ENCODE data around the gene CNGA3. TPM values are rescaled to one million over a fixed set of nuclear protein-coding genes. Genes with fewer than 3 reads are reported as not detected.
"Not testable (repeated sequence)": the region's sequence is repeated elsewhere in the genome, so short reads cannot be mapped to it uniquely, and the experiment has no call there.

The CNGA3 gene
- polyA plus RNA-seq, 3 donors from 2014 or later = not detected

GRCh38 chr2:98311771-98312545 is 34.3 kb upstream of the CNGA3 start:
- Mint-ChIP-seq H3K27ac (no peak overlapping the region), H3K27me3 (ENCODE audit: low read depth in 3 of 3) (peaks cover 0 to 21% (median 5%) of the 10 kb centered on the region in 3 donors), H3K36me3 (no peaks in the 10 kb centered on the region), H3K4me1 (no peaks in the 10 kb centered on the region), H3K4me3 (no peak overlapping the region), H3K9me3 (no peaks in the 10 kb centered on the region)
- no peak for DNase-seq

GRCh38 chr2:98313492-98314250 is 32.6 kb upstream of the CNGA3 start:
- no peaks in the 10 kb centered on the region for H3K4me1 Mint-ChIP-seq
- no peak overlapping the region for H3K4me3 Mint-ChIP-seq
- H3K27me3 Mint-ChIP-seq (ENCODE audit: low read depth in 3 of 3) = peaks cover 5 to 19% (median 6%) of the 10 kb centered on the region in 3 donors
- H3K36me3 Mint-ChIP-seq = no peaks in the 10 kb centered on the region
- H3K27ac Mint-ChIP-seq = no peak overlapping the region
- no peak for DNase-seq
- peaks cover 0 to 5% (median 2%) of the 10 kb centered on the region in 6 donors for H3K9me3 Mint-ChIP-seq

- peaks cover 0 to 11% (median 5%) of the 10 kb centered on the region in 6 donors for H3K9me3 Mint-ChIP-seq
- H3K27ac Mint-ChIP-seq = no peak overlapping the region
- H3K27me3 Mint-ChIP-seq (ENCODE audit: low read depth in 3 of 3) = peaks cover 7 to 17% (median 9%) of the 10 kb centered on the region in 3 donors
- H3K4me1 Mint-ChIP-seq = no peaks in the 10 kb centered on the region
- no peaks in the 10 kb centered on the region for H3K36me3 Mint-ChIP-seq
- no peak for DNase-seq
- no peak overlapping the region for H3K4me3 Mint-ChIP-seq
These were observed 32.0 kb upstream of the CNGA3 start for GRCh38 chr2:98314251-98314650.

GRCh38 chr2:98315957-98316356 is 30.3 kb upstream of the CNGA3 start:
- H3K36me3 Mint-ChIP-seq = peaks cover 0 to 6% (median 6%) of the 10 kb centered on the region in 3 donors
- no peaks in the 10 kb centered on the region for H3K4me1 Mint-ChIP-seq
- H3K27ac Mint-ChIP-seq = no peak overlapping the region
- no peak for DNase-seq
- H3K4me3 Mint-ChIP-seq = no peak overlapping the region
- peaks cover 8 to 26% (median 18%) of the 10 kb centered on the region in 6 donors for H3K9me3 Mint-ChIP-seq
- peaks cover 7 to 17% (median 11%) of the 10 kb centered on the region in 3 donors for H3K27me3 Mint-ChIP-seq (ENCODE audit: low read depth in 3 of 3)

GRCh38 chr2:98317214-98317613 is 29.0 kb upstream of the CNGA3 start:
- Mint-ChIP-seq H3K27me3 (ENCODE audit: low read depth in 3 of 3) (peaks cover 7 to 17% (median 11%) of the 10 kb centered on the region in 3 donors), H3K9me3 (peaks cover 11 to 36% (median 24%) of the 10 kb centered on the region in 6 donors), H3K4me3 (no peak overlapping the region), H3K27ac (no peak overlapping the region), H3K36me3 (peaks cover 0 to 6% (median 6%) of the 10 kb centered on the region in 3 donors), H3K4me1 (no peaks in the 10 kb centered on the region)
- no peak for DNase-seq

GRCh38 chr2:98320171-98320570 is 26.1 kb upstream of the CNGA3 start:
- not testable (repeated sequence) for H3K36me3 Mint-ChIP-seq, DNase-seq, H3K27ac Mint-ChIP-seq, H3K4me1 Mint-ChIP-seq, H3K4me3 Mint-ChIP-seq
- H3K27me3 Mint-ChIP-seq (ENCODE audit: low read depth in 3 of 3) = peaks cover 7 to 16% (median 14%) of the 10 kb centered on the region in 3 donors
- H3K9me3 Mint-ChIP-seq = peaks cover 12 to 37% (median 28%) of the 10 kb centered on the region in 6 donors

GRCh38 chr2:98324181-98324580 is 22.1 kb upstream of the CNGA3 start:
- DNase-seq = no peak
- H3K27ac Mint-ChIP-seq = no peak overlapping the region
- H3K4me3 Mint-ChIP-seq = no peak overlapping the region
- H3K36me3 Mint-ChIP-seq = peaks cover 0 to 6% (median 6%) of the 10 kb centered on the region in 3 donors
- H3K4me1 Mint-ChIP-seq = no peaks in the 10 kb centered on the region
- H3K27me3 Mint-ChIP-seq (ENCODE audit: low read depth in 3 of 3) = peaks cover 4 to 7% (median 6%) of the 10 kb centered on the region in 3 donors
- peaks cover 12 to 35% (median 20%) of the 10 kb centered on the region in 6 donors for H3K9me3 Mint-ChIP-seq

GRCh38 chr2:98327776-98328175 is 18.5 kb upstream of the CNGA3 start:
- H3K27ac Mint-ChIP-seq = no peak overlapping the region
- H3K27me3 Mint-ChIP-seq (ENCODE audit: low read depth in 3 of 3) = peaks cover 3 to 12% (median 3%) of the 10 kb centered on the region in 3 donors
- no peak for DNase-seq
- no peak overlapping the region for H3K4me3 Mint-ChIP-seq
- H3K36me3 Mint-ChIP-seq = no peaks in the 10 kb centered on the region
- peaks cover 0 to 11% (median under 1%) of the 10 kb centered on the region in 6 donors for H3K9me3 Mint-ChIP-seq
- H3K4me1 Mint-ChIP-seq = no peaks in the 10 kb centered on the region

- no peaks in the 10 kb centered on the region for H3K36me3 Mint-ChIP-seq
- H3K9me3 Mint-ChIP-seq = peaks cover 0 to 3% (median 0%) of the 10 kb centered on the region in 6 donors
- DNase-seq = no peak
- H3K4me3 Mint-ChIP-seq = no peak overlapping the region
- peaks cover 0 to 8% (median 3%) of the 10 kb centered on the region in 3 donors for H3K27me3 Mint-ChIP-seq (ENCODE audit: low read depth in 3 of 3)
- no peak overlapping the region for H3K27ac Mint-ChIP-seq
- H3K4me1 Mint-ChIP-seq = no peaks in the 10 kb centered on the region
These were observed 16.7 kb upstream of the CNGA3 start for GRCh38 chr2:98329549-98329948.

GRCh38 chr2:98332989-98333388 is 13.3 kb upstream of the CNGA3 start:
- Mint-ChIP-seq H3K4me1 (no peaks in the 10 kb centered on the region), H3K27ac (no peak overlapping the region), H3K27me3 (ENCODE audit: low read depth in 3 of 3) (peaks cover 2 to 15% (median 4%) of the 10 kb centered on the region in 3 donors), H3K36me3 (no peaks in the 10 kb centered on the region), H3K4me3 (no peak overlapping the region), H3K9me3 (peaks cover 0 to 2% (median 0%) of the 10 kb centered on the region in 6 donors)
- DNase-seq = no peak

- H3K27me3 Mint-ChIP-seq (ENCODE audit: low read depth in 3 of 3) = peaks cover 2 to 15% (median 4%) of the 10 kb centered on the region in 3 donors
- no peaks in the 10 kb centered on the region for H3K36me3 Mint-ChIP-seq
- no peak overlapping the region for H3K4me3 Mint-ChIP-seq
- DNase-seq = no peak
- no peaks in the 10 kb centered on the region for H3K4me1 Mint-ChIP-seq
- no peak overlapping the region for H3K27ac Mint-ChIP-seq
- H3K9me3 Mint-ChIP-seq = no peaks in the 10 kb centered on the region
These were observed 12.3 kb upstream of the CNGA3 start for GRCh38 chr2:98333922-98334321.

- Mint-ChIP-seq H3K4me3 (no peak overlapping the region), H3K27ac (no peak overlapping the region), H3K4me1 (no peaks in the 10 kb centered on the region), H3K27me3 (ENCODE audit: low read depth in 3 of 3) (peaks cover 4 to 17% (median 4%) of the 10 kb centered on the region in 3 donors), H3K9me3 (no peaks in the 10 kb centered on the region), H3K36me3 (no peaks in the 10 kb centered on the region)
- no peak for DNase-seq
These were observed 11.7 kb upstream of the CNGA3 start for GRCh38 chr2:98334439-98335078.

GRCh38 chr2:98335271-98335670 is 11.0 kb upstream of the CNGA3 start:
- Mint-ChIP-seq H3K4me1 (no peaks in the 10 kb centered on the region), H3K36me3 (no peaks in the 10 kb centered on the region), H3K27me3 (ENCODE audit: low read depth in 3 of 3) (peaks cover 4 to 16% (median 5%) of the 10 kb centered on the region in 3 donors), H3K4me3 (no peak overlapping the region), H3K9me3 (no peaks in the 10 kb centered on the region), H3K27ac (no peak overlapping the region)
- DNase-seq = no peak

Data from immature natural killer cell (primary cell).